HCT116 (cell line): ENCODE results near the gene PTPN7.
"Not testable (repeated sequence)": the region's sequence is repeated elsewhere in the genome, so short reads cannot be mapped to it uniquely, and the experiment has no call there.

ENCODE experiments used
- EZH2phosphoT487 ChIP-seq: fragments of 200-600 bp; IDR thresholded peaks from 2 replicates; pipeline ENCODE4 v1.6.1; 2018; ENCODE audit warnings: antibody characterized with exemption, borderline replicate concordance
- POLR2A ChIP-seq: IDR thresholded peaks from 2 replicates; pipeline ENCODE4 v1.7.0; 2011; ENCODE audit warnings: borderline replicate concordance; ENCODE audit not compliant: insufficient read depth, insufficient read length; ENCODE audit errors: extremely low read depth
- TF ChIP-seq, protein P1 (sequence below), 3 experiments: fragments of 200-600 bp in 1 of 3; sonication (generic) in 1 of 3; IDR thresholded peaks in 2 of 3; conservative IDR thresholded peaks in 1 of 3; 2 replicates each; pipeline ENCODE4 v1.5.1; 2012 to 2017; ENCODE audit warnings: low read depth in 2 of 3, low read length in 2 of 3, antibody characterized with exemption in 1 of 3, borderline replicate concordance in 1 of 3, control low read depth in 1 of 3, mild to moderate bottlenecking in 1 of 3, mixed read lengths in 1 of 3, mixed run types in 1 of 3, moderate library complexity in 1 of 3; ENCODE audit not compliant: insufficient read depth in 1 of 3

GRCh38 chr1:202141468-202141867, 18.9 kb downstream of the PTPN7 start:
- TF ChIP-seq, protein P1, sequence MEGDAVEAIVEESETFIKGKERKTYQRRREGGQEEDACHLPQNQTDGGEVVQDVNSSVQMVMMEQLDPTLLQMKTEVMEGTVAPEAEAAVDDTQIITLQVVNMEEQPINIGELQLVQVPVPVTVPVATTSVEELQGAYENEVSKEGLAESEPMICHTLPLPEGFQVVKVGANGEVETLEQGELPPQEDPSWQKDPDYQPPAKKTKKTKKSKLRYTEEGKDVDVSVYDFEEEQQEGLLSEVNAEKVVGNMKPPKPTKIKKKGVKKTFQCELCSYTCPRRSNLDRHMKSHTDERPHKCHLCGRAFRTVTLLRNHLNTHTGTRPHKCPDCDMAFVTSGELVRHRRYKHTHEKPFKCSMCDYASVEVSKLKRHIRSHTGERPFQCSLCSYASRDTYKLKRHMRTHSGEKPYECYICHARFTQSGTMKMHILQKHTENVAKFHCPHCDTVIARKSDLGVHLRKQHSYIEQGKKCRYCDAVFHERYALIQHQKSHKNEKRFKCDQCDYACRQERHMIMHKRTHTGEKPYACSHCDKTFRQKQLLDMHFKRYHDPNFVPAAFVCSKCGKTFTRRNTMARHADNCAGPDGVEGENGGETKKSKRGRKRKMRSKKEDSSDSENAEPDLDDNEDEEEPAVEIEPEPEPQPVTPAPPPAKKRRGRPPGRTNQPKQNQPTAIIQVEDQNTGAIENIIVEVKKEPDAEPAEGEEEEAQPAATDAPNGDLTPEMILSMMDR (IDR thresholded peaks at IDR 0.05 in 2 of 3, conservative IDR thresholded peaks at IDR 0.05 in 1 of 3; ENCODE audit: borderline replicate concordance in 1 of 3, insufficient read depth in 1 of 3, low read depth in 2 of 3, low read length in 2 of 3): not testable (repeated sequence)
- not testable (repeated sequence) for TF ChIP-seq POLR2A, EZH2phosphoT487
